ENCODE results near the gene CEP85. TPM values are rescaled to one million over a fixed set of nuclear protein-coding genes. Genes with fewer than 3 reads are reported as not detected.

CEP85 gene
- total and polyA plus RNA-seq, 2 of the 13 experiments (the other 11 are each of a cell fraction or from before 2014, with no cell fraction given) = 16.1 to 26.7 TPM

DNA sequence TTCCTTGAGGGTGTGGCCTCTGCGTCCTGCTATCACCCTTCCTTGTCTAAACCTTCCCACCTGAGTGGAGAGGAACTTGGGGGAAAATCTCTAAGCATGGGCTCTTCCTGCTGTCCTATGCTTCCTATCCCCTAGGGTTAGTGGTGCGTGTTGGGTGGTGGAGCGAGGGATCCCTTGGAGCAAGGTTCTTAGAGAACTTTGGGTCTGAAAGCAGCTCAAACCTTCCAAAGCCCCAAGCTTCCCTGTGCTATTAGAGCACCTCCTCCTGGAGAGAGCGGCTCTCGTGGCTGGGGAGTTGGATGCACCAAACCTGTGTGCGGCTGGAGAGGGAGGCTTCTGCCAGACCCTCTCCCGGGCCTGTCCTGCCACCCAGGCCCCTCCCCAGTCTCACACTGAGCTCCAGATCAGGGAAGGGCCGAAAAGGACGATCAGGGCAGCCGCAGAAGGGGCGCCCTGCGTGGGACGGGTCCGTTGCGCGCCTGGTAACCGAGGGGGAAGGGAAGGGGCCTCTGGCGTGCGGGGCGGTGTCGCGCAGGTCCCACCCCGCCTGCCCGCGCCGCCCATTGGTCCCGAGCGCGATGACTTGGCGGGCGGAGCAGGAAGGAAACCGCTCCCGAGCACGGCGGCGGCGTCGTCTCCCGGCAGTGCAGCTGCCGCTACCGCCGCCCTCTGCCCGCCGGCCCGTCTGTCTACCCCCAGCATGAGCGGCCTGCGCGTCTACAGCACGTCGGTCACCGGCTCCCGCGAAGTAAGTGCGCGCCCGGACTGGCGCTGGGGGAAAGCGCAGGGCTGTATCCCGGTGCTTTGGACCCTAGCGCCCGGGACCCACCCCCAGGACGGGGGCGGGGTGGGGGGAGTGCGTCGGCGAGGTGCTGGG lies 45.7 kb downstream of the CEP85 start, which contains the start of gene SH3BGRL3 (continued):
- peak; percentile 90 for TF ChIP-seq MXD4 (CRISPR knock-in tag; IDR thresholded peaks at IDR 0.05)
- TF ChIP-seq, protein P1, sequence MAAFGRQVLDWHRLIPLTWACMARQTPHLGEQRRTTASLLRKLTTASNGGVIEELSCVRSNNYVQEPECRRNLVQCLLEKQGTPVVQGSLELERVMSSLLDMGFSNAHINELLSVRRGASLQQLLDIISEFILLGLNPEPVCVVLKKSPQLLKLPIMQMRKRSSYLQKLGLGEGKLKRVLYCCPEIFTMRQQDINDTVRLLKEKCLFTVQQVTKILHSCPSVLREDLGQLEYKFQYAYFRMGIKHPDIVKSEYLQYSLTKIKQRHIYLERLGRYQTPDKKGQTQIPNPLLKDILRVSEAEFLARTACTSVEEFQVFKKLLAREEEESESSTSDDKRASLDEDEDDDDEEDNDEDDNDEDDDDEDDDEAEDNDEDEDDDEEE (CRISPR knock-in tag; IDR thresholded peaks at IDR 0.05) = peak; percentile 59; the same call in 1 of the 2 replicates
- TF ChIP-seq ZBTB21 (CRISPR knock-in tag; IDR thresholded peaks at IDR 0.05) = no peak
- TF ChIP-seq ZNF350 (CRISPR knock-in tag; IDR thresholded peaks at IDR 0.05; ENCODE audit: borderline replicate concordance, low read depth) = peak; percentile 39
- no peak for TF ChIP-seq ZNF180 (CRISPR knock-in tag; IDR thresholded peaks at IDR 0.05; ENCODE audit: borderline replicate concordance, low read depth)
- TF ChIP-seq ZNF446 (CRISPR knock-in tag; IDR thresholded peaks at IDR 0.05) = no peak
- peak; percentile 83; the same call in 1 of the 2 replicates for TF ChIP-seq ZNF788 (CRISPR knock-in tag; IDR thresholded peaks at IDR 0.05; ENCODE audit: borderline replicate concordance)
- TF ChIP-seq, protein P2, sequence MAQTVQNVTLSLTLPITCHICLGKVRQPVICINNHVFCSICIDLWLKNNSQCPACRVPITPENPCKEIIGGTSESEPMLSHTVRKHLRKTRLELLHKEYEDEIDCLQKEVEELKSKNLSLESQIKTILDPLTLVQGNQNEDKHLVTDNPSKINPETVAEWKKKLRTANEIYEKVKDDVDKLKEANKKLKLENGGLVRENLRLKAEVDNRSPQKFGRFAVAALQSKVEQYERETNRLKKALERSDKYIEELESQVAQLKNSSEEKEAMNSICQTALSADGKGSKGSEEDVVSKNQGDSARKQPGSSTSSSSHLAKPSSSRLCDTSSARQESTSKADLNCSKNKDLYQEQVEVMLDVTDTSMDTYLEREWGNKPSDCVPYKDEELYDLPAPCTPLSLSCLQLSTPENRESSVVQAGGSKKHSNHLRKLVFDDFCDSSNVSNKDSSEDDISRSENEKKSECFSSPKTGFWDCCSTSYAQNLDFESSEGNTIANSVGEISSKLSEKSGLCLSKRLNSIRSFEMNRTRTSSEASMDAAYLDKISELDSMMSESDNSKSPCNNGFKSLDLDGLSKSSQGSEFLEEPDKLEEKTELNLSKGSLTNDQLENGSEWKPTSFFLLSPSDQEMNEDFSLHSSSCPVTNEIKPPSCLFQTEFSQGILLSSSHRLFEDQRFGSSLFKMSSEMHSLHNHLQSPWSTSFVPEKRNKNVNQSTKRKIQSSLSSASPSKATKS (CRISPR knock-in tag; IDR thresholded peaks at IDR 0.05) = no peak
- TF ChIP-seq, protein P3, sequence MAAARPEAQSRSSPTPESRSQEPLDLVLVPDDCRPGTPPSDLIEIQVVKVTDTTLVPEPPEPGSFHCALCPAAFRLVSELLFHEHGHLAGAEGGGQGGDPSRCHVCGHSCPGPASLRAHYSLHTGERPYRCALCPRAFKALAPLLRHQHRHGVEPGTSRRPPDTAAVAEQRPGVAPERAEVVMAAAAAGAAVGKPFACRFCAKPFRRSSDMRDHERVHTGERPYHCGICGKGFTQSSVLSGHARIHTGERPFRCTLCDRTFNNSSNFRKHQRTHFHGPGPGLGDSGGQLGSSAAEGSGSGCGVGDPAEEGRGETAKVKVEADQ (CRISPR knock-in tag; IDR thresholded peaks at IDR 0.05; ENCODE audit: borderline replicate concordance) = no peak
- TF ChIP-seq ZNF737 (CRISPR knock-in tag; IDR thresholded peaks at IDR 0.05; ENCODE audit: borderline replicate concordance) = no peak
- TF ChIP-seq ZNF713 (CRISPR knock-in tag; IDR thresholded peaks at IDR 0.05) = no peak
- TF ChIP-seq BRCA1 (CRISPR knock-in tag; IDR thresholded peaks at IDR 0.05) = no peak
- TF ChIP-seq ZNF652 (CRISPR knock-in tag; IDR thresholded peaks at IDR 0.05; ENCODE audit: borderline replicate concordance, low read depth) = no peak
- no peak for TF ChIP-seq MLLT10 (CRISPR knock-in tag; IDR thresholded peaks at IDR 0.05)
- TF ChIP-seq, protein P4, sequence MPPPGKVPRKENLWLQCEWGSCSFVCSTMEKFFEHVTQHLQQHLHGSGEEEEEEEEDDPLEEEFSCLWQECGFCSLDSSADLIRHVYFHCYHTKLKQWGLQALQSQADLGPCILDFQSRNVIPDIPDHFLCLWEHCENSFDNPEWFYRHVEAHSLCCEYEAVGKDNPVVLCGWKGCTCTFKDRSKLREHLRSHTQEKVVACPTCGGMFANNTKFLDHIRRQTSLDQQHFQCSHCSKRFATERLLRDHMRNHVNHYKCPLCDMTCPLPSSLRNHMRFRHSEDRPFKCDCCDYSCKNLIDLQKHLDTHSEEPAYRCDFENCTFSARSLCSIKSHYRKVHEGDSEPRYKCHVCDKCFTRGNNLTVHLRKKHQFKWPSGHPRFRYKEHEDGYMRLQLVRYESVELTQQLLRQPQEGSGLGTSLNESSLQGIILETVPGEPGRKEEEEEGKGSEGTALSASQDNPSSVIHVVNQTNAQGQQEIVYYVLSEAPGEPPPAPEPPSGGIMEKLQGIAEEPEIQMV (CRISPR knock-in tag; IDR thresholded peaks at IDR 0.05; ENCODE audit: low read depth) = no peak
- TF ChIP-seq, protein P5, sequence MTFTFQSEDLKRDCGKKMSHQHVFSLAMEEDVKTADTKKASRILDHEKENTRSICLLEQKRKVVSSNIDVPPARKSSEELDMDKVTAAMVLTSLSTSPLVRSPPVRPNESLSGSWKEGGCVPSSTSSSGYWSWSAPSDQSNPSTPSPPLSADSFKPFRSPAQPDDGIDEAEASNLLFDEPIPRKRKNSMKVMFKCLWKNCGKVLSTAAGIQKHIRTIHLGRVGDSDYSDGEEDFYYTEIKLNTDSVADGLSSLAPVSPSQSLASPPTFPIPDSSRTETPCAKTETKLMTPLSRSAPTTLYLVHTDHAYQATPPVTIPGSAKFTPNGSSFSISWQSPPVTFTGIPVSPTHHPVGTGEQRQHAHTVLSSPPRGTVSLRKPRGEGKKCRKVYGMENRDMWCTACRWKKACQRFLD (CRISPR knock-in tag; IDR thresholded peaks at IDR 0.05; ENCODE audit: borderline replicate concordance) = no peak
- TF ChIP-seq NCOA2 (CRISPR knock-in tag; IDR thresholded peaks at IDR 0.05) = no peak
- TF ChIP-seq, protein P6, sequence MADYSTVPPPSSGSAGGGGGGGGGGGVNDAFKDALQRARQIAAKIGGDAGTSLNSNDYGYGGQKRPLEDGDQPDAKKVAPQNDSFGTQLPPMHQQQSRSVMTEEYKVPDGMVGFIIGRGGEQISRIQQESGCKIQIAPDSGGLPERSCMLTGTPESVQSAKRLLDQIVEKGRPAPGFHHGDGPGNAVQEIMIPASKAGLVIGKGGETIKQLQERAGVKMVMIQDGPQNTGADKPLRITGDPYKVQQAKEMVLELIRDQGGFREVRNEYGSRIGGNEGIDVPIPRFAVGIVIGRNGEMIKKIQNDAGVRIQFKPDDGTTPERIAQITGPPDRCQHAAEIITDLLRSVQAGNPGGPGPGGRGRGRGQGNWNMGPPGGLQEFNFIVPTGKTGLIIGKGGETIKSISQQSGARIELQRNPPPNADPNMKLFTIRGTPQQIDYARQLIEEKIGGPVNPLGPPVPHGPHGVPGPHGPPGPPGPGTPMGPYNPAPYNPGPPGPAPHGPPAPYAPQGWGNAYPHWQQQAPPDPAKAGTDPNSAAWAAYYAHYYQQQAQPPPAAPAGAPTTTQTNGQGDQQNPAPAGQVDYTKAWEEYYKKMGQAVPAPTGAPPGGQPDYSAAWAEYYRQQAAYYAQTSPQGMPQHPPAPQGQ (CRISPR knock-in tag; IDR thresholded peaks at IDR 0.05; ENCODE audit: borderline replicate concordance) = no peak
- no peak for TF ChIP-seq NKX3-1 (CRISPR knock-in tag; IDR thresholded peaks at IDR 0.05)
- no peak for TF ChIP-seq SRY (CRISPR knock-in tag; IDR thresholded peaks at IDR 0.05)

Data from HepG2 (cell line).